ENCODE measurements around the gene ANKRD28. TPM values are rescaled to one million over a fixed set of nuclear protein-coding genes. Genes with fewer than 3 reads are reported as not detected.

Gene ANKRD28
- total and polyA plus RNA-seq, 2 of the 13 experiments (the other 11 are each of a cell fraction or from before 2014, with no cell fraction given), result 21.0 to 28.9 TPM

DNA sequence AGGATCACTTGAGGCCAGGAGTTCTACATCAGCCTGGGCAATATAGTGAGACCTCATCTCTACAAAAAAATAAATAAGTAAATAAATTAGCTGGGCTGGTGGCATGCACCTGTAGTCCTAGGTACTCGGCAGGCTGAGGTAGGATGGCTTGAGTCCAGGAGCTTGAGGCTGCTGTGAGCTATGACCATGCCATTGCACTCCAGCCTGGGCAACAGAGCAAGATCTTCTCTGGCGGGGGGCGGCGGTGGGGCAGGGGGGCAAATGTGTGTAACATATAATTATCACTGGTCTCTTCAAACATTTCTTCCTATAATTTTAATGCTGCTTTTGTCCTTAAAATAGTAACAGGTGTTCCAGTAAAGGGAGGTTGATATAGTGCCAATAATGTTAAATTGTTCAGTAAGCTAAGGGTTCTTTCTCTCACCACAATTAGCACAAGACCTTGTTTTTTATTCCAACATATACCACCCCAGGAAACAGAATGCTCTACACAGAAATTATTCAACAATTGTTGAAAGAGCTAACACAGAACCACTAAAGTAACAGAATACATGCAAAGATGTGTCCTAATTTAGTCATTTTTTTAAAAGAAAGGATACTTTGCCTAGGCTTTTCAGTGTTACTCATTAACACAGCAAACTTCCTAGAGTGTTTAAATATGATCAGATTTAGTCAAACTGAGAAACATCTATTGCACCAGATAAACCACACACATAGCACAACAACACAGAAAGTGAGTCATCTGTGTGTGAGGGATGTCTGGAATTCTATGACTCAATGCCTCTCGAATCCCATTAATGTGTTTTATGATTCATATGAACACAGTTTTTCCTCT is 29.1 kb downstream of the ANKRD28 start (continued):
- TF ChIP-seq KAT2B (IDR thresholded peaks at IDR 0.05; ENCODE audit: borderline replicate concordance, low read depth, low read length) (no peak), ZFAT (CRISPR knock-in tag; conservative IDR thresholded peaks at IDR 0.05) (no peak), ZNF12 (CRISPR knock-in tag; IDR thresholded peaks at IDR 0.05) (peak; percentile 20; the same call in 1 of the 2 replicates), KDM1A (CRISPR knock-in tag; IDR thresholded peaks at IDR 0.05) (no peak), CCDC6 (CRISPR knock-in tag; IDR thresholded peaks at IDR 0.05) (no peak), MED8 (CRISPR knock-in tag; IDR thresholded peaks at IDR 0.05; ENCODE audit: insufficient replicate concordance) (no peak), ZNF230 (CRISPR knock-in tag; IDR thresholded peaks at IDR 0.05) (no peak), ZNF761 (CRISPR knock-in tag; conservative IDR thresholded peaks at IDR 0.05) (no peak), SAFB2 (CRISPR knock-in tag; IDR thresholded peaks at IDR 0.05; ENCODE audit: borderline replicate concordance, low read depth) (no peak), ZNF816 (CRISPR knock-in tag; IDR thresholded peaks at IDR 0.05; ENCODE audit: borderline replicate concordance) (no peak), ZFP91 (CRISPR knock-in tag; IDR thresholded peaks at IDR 0.05; ENCODE audit: borderline replicate concordance) (no peak), FOSL2 (CRISPR knock-in tag; IDR thresholded peaks at IDR 0.05) (peak; percentile 94)
- TF ChIP-seq, protein P1, sequence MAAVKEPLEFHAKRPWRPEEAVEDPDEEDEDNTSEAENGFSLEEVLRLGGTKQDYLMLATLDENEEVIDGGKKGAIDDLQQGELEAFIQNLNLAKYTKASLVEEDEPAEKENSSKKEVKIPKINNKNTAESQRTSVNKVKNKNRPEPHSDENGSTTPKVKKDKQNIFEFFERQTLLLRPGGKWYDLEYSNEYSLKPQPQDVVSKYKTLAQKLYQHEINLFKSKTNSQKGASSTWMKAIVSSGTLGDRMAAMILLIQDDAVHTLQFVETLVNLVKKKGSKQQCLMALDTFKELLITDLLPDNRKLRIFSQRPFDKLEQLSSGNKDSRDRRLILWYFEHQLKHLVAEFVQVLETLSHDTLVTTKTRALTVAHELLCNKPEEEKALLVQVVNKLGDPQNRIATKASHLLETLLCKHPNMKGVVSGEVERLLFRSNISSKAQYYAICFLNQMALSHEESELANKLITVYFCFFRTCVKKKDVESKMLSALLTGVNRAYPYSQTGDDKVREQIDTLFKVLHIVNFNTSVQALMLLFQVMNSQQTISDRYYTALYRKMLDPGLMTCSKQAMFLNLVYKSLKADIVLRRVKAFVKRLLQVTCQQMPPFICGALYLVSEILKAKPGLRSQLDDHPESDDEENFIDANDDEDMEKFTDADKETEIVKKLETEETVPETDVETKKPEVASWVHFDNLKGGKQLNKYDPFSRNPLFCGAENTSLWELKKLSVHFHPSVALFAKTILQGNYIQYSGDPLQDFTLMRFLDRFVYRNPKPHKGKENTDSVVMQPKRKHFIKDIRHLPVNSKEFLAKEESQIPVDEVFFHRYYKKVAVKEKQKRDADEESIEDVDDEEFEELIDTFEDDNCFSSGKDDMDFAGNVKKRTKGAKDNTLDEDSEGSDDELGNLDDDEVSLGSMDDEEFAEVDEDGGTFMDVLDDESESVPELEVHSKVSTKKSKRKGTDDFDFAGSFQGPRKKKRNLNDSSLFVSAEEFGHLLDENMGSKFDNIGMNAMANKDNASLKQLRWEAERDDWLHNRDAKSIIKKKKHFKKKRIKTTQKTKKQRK (IDR thresholded peaks at IDR 0.05; ENCODE audit: low read length), result no peak
- TF ChIP-seq, protein P2, sequence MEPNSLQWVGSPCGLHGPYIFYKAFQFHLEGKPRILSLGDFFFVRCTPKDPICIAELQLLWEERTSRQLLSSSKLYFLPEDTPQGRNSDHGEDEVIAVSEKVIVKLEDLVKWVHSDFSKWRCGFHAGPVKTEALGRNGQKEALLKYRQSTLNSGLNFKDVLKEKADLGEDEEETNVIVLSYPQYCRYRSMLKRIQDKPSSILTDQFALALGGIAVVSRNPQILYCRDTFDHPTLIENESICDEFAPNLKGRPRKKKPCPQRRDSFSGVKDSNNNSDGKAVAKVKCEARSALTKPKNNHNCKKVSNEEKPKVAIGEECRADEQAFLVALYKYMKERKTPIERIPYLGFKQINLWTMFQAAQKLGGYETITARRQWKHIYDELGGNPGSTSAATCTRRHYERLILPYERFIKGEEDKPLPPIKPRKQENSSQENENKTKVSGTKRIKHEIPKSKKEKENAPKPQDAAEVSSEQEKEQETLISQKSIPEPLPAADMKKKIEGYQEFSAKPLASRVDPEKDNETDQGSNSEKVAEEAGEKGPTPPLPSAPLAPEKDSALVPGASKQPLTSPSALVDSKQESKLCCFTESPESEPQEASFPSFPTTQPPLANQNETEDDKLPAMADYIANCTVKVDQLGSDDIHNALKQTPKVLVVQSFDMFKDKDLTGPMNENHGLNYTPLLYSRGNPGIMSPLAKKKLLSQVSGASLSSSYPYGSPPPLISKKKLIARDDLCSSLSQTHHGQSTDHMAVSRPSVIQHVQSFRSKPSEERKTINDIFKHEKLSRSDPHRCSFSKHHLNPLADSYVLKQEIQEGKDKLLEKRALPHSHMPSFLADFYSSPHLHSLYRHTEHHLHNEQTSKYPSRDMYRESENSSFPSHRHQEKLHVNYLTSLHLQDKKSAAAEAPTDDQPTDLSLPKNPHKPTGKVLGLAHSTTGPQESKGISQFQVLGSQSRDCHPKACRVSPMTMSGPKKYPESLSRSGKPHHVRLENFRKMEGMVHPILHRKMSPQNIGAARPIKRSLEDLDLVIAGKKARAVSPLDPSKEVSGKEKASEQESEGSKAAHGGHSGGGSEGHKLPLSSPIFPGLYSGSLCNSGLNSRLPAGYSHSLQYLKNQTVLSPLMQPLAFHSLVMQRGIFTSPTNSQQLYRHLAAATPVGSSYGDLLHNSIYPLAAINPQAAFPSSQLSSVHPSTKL (CRISPR knock-in tag; IDR thresholded peaks at IDR 0.05), result peak; percentile 36; the same call in 1 of the 2 replicates
- TF ChIP-seq, protein P3, sequence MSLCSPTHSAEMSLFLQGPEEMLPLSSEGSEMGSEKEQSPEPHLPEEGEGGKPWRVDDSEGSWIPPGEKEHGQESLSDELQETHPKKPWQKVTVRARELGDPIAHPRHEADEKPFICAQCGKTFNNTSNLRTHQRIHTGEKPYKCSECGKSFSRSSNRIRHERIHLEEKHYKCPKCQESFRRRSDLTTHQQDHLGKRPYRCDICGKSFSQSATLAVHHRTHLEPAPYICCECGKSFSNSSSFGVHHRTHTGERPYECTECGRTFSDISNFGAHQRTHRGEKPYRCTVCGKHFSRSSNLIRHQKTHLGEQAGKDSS (CRISPR knock-in tag; IDR thresholded peaks at IDR 0.05; ENCODE audit: borderline replicate concordance, low read depth), result no peak
- TF ChIP-seq, protein P4, sequence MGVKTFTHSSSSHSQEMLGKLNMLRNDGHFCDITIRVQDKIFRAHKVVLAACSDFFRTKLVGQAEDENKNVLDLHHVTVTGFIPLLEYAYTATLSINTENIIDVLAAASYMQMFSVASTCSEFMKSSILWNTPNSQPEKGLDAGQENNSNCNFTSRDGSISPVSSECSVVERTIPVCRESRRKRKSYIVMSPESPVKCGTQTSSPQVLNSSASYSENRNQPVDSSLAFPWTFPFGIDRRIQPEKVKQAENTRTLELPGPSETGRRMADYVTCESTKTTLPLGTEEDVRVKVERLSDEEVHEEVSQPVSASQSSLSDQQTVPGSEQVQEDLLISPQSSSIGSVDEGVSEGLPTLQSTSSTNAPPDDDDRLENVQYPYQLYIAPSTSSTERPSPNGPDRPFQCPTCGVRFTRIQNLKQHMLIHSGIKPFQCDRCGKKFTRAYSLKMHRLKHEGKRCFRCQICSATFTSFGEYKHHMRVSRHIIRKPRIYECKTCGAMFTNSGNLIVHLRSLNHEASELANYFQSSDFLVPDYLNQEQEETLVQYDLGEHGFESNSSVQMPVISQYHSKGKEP (CRISPR knock-in tag; IDR thresholded peaks at IDR 0.05), result no peak

All from HepG2 (cell line).